GM13976 (cell line): ENCODE data around the gene PDK1.

Experiments
- DNase-seq: peaks from one replicate; pipeline ENCODE4 v3.0.0; 2012; ENCODE audit warnings: low spot score
- in situ Hi-C: fragments of 300-500 bp; cut with MboI; formaldehyde crosslinking; loops from one replicate; pipeline ENCODE4 v1.12.0; 2022; ENCODE audit warnings: low sequenced_read_pairs, mixed read lengths, inconsistent platforms; ENCODE audit not compliant: unreplicated experiment
- TF ChIP-seq, protein P1 (sequence below): IDR thresholded peaks from 2 replicates; pipeline ENCODE4 v1.5.1; 2012; ENCODE audit warnings: borderline replicate concordance, mild to moderate bottlenecking; ENCODE audit not compliant: insufficient read depth; ENCODE audit errors: extremely low read depth, missing control alignments, control extremely low read depth

PDK1 gene

DNA sequence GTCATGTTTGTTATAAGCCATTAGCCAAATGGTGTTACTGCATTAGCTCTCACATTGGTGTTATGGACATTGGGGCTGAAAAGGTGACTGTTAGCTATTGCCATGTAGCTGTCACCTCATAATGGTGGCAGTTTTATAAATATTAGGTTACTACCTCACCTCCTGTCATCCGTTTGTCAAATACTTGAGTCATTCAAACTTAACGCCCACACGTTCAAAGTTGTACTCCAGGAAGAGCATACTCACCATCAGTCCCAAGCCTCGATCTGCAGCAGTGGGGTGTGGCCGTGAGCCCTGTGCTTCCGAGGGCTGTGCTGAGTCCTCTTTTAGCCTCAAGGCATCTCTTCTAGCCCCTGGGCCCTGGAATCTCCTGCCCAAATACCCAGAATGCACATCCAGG is 87.3 kb downstream of the PDK1 start:
- DNase-seq = no peak
- in situ Hi-C loops = no loop called here
- TF ChIP-seq, protein P1, sequence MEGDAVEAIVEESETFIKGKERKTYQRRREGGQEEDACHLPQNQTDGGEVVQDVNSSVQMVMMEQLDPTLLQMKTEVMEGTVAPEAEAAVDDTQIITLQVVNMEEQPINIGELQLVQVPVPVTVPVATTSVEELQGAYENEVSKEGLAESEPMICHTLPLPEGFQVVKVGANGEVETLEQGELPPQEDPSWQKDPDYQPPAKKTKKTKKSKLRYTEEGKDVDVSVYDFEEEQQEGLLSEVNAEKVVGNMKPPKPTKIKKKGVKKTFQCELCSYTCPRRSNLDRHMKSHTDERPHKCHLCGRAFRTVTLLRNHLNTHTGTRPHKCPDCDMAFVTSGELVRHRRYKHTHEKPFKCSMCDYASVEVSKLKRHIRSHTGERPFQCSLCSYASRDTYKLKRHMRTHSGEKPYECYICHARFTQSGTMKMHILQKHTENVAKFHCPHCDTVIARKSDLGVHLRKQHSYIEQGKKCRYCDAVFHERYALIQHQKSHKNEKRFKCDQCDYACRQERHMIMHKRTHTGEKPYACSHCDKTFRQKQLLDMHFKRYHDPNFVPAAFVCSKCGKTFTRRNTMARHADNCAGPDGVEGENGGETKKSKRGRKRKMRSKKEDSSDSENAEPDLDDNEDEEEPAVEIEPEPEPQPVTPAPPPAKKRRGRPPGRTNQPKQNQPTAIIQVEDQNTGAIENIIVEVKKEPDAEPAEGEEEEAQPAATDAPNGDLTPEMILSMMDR = no peak

DNA sequence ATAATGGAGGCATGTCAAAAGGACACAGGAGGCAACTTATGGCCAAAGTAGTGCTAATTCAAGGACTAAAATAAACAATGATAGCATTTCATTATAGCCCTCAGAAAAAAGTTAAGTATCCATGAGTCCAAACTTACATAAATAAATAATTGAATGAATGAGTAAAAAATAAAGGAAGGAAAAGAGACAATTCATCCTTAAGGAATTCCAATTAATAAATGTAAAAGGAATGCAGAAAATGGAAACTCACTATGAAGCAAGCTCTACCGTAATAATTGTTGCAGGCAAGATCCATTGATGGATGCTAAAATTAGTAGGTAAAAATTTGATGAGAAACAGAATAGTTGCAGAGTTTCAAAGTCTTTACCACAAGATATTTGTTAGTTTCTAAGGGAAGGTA is 91.5 kb downstream of the PDK1 start:
- TF ChIP-seq, protein P1 = no peak
- in situ Hi-C loops = no loop called here
- no peak for DNase-seq

DNA sequence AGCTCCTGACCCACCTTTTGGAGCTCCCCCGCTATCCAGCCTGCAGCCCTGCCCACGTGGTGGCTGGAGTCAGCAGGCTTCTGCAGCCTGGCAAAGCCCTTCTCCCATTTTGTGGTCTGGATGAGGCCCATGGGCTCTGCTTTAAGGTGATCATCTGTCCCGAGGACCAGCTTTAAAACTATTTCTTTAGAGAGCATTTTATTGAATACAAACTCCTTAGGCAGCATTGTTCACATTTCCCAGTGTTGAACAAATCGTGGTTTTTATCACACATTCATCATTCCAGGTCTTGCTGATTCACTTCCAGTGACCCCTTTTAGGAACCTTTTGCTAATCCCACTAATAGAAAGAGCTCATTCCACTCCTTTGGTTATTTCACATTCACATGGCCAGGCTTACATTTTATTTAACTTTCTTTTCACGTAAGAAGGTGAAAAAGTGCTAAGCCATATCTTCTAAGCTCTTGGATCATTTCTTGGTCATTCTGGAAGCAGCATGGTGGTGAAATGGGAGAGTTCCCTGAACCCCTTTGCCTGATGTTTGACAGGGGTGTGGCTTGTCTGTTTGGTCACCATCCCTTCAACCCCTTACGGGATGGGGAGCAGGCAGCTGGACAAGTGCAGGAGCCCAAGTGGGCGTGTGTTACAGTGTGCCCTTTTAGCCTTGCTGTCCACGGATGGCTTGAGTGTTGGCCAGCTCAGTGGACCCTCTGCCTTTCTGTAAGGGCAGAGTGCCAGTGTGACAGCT is 99.4 kb downstream of the PDK1 start:
- in situ Hi-C loops = no loop called here
- no peak for DNase-seq
- TF ChIP-seq, protein P1 = no peak

DNA sequence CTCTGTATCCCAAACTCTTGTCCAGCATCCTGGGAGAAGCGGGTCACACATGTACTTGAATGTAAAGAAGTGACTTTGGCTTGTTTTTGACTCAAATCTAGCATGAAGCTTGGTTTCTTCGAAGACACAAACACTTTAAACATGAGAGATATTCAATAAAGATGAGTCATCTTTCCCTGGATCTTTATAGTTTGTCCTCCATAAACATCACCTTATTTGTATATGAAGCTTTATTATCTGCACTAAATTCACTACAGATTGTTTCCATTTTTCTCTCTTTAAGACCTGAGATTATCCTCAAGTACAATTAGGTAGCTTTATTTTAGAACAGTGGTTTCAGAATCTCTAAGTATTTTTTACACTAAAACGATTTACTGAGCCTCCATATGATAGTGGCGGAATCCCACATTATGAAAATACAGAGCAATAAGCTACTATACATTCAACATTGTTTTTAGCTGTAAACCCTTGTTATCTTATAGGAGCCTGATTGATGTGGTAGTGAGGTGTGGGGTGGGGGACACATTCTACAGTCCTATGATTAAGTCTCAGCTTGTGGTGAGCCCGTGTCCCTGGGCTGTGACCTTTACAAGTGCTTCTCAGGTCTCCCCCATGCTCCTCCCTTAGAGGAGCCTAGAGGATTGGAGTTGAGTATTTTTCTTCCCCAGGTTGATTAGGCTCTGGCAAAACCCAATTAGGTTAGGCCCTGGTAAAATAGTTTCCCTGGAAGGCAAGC is 100.1 kb downstream of the PDK1 start:
- in situ Hi-C loops = no loop called here
- DNase-seq = no peak
- TF ChIP-seq, protein P1 = no peak
